Ovary (tissue), 9 donors: Measurements from ENCODE around the gene PDZD4. TPM values are rescaled to one million over a fixed set of nuclear protein-coding genes. Genes with fewer than 3 reads are reported as not detected.

Experiments used
- DNase-seq, 5 donors: peaks; one replicate each; pipeline ENCODE4 v3.0.0-alpha.2; 2019 to 2020
- H3K27ac ChIP-seq, 2 donors: fragments of 200-600 bp; one replicate each; pipeline versions ENCODE4 v1.5.1 to v1.8.0; 2019 to 2022
- H3K27me3 ChIP-seq: fragments of 200-600 bp; one replicate; pipeline ENCODE4 v1.8.0; 2022
- H3K36me3 ChIP-seq: fragments of 200-600 bp; sonication (generic); one replicate; pipeline ENCODE4 v1.5.1; 2019
- H3K4me1 ChIP-seq: one replicate; pipeline ENCODE4 v1.8.1; 2013; ENCODE audit warnings: mild to moderate bottlenecking, moderate library complexity; ENCODE audit not compliant: insufficient read depth
- H3K4me3 ChIP-seq: fragments of 200-600 bp; sonication (generic); one replicate; pipeline ENCODE4 v1.5.1; 2017
- H3K9me3 ChIP-seq, 2 donors: fragments of 200-600 bp in 1 of 2; sonication (generic) in 1 of 2; one replicate each; pipeline versions ENCODE4 v1.5.1 to v1.8.1; 2013 to 2019; ENCODE audit warnings: mild to moderate bottlenecking in 1 of 2, moderate library complexity in 1 of 2
- EP300 ChIP-seq: sonication (generic); formaldehyde crosslinking; IDR thresholded peaks from one replicate; pipeline ENCODE4 v1.6.1; 2017; ENCODE audit warnings: antibody characterized with exemption
- POLR2A ChIP-seq: fragments of 450-650 bp; IDR thresholded peaks from one replicate; pipeline ENCODE4 v1.6.1; 2017; ENCODE audit warnings: antibody characterized with exemption, mild to moderate bottlenecking, moderate library complexity
- WGBS, 3 donors: extraction: QIAGEN DNeasy Blood & Tissue Kit in 1 of 3; methylation state at CpG; one replicate each; pipeline versions ENCODE4 v1.1.5 to v1.1.7; 2013 to 2017; 5-methylcytosine and 5-hydroxymethylcytosine counted together
- intact Hi-C, 4 donors: fragments of 100-400 bp; cut with DNase I; formaldehyde crosslinking; loops; one replicate each; pipeline versions ENCODE4 v1.11.0 to v1.15.1; 2022 to 2023
- polyA plus RNA-seq, 2 donors: library from polyadenylated mRNA; stranded (reverse); fragments of 200-250 nt in 1 of 2; fragments of 350-450 nt in 1 of 2; fragmentation: Illumina TruSeq in 1 of 2; extraction: RNeasy Lipid Tissue Mini Kit (QIAGEN cat#74804) in 1 of 2; gene quantifications; one replicate each; pipeline ENCODE4 v1.2.3, GENCODE V29; 2013 to 2014
- total RNA-seq, 7 donors: library from RNA; depleted of rRNA in 2 of 7; stranded (reverse); fragments of >200 nt in 2 of 7; fragmentation: NEBNext Ultra II Directional in 3 of 7; extraction: Animal tissue kit (Norgen Biotek cat#: 25700) in 3 of 7; gene quantifications; one replicate each; pipeline versions ENCODE4 v1.1.0 to v1.2.4, GENCODE V29; 2016 to 2023
- TF ChIP-seq, protein P1 (sequence below), 3 donors: fragments of 450-650 bp in 2 of 3; fragments of 200-600 bp in 1 of 3; IDR thresholded peaks; one replicate each; pipeline versions ENCODE4 v1.5.1 to v1.8.0; 2016 to 2022; ENCODE audit warnings: antibody characterized with exemption in 3 of 3, mild to moderate bottlenecking in 1 of 3
- donor health status: DM: no; HTN: no; CAD: no; lungs with moderate emphysema.
- donor health status: DM: no; HTN: no; CAD: no.
- donor health status: Bipolar disorder and iron deficiency.
- donor health status: DM: yes; HTN: yes; CAD: no.
- donor health status: DM: no; HTN: no; CAD: no.
- donor health status: DM: yes; HTN: yes; CAD: no.

Gene PDZD4
- total and polyA plus RNA-seq, 9 donors = 0.73 to 8.6 (median 2.2) TPM

DNA sequence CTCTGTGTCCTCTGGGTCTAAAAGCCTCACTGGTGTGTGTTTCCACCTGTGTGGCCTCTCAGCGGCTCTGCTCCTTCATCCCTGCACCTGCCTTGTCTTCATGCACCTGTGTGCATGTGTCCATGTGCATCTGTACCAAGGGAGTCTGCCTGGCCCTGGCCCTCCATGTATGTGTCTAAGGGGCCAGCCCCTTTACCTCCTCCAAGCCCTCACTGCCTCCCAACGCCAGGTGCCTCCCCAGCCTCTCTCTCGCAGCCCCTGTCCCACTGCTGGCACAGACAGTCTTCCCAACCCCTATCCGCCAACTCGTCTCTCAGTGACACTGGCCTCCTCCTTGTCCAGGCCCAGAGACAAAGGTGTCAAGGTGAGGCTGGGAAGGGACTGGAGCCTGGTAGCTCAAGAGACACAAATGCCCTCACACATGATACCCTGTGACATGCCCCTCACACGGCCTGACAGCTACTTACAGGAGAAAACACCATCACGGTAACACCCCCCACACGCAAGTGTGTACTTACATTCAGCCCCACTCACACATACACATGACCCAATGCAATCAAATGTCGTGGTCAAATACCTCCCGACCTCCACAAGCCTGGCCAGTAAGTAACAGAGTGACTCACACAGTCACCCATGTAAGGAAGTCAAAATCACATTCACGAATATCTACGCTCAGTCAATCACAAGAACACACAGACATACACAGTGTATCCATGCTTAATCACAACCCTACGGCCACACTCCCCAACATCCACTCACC, 44.2 kb upstream of the PDZD4 start:
- no peak overlapping the region for H3K27ac ChIP-seq
- no peaks in the 10 kb centered on the region for H3K9me3 ChIP-seq
- H3K4me3 ChIP-seq = no peak overlapping the region
- no peaks in the 10 kb centered on the region for H3K36me3 ChIP-seq
- no peak for TF ChIP-seq POLR2A
- TF ChIP-seq, protein P1, sequence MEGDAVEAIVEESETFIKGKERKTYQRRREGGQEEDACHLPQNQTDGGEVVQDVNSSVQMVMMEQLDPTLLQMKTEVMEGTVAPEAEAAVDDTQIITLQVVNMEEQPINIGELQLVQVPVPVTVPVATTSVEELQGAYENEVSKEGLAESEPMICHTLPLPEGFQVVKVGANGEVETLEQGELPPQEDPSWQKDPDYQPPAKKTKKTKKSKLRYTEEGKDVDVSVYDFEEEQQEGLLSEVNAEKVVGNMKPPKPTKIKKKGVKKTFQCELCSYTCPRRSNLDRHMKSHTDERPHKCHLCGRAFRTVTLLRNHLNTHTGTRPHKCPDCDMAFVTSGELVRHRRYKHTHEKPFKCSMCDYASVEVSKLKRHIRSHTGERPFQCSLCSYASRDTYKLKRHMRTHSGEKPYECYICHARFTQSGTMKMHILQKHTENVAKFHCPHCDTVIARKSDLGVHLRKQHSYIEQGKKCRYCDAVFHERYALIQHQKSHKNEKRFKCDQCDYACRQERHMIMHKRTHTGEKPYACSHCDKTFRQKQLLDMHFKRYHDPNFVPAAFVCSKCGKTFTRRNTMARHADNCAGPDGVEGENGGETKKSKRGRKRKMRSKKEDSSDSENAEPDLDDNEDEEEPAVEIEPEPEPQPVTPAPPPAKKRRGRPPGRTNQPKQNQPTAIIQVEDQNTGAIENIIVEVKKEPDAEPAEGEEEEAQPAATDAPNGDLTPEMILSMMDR (IDR thresholded peaks at IDR 0.05) = no peak
- no peak for TF ChIP-seq EP300
- no peak for DNase-seq
- WGBS, 3 donors = 74 to 81% (median 77%) methylated on average over 13 of the region's 13 CpGs
- H3K4me1 ChIP-seq = no peaks in the 10 kb centered on the region
- intact Hi-C loops = no loop called here
- no peaks in the 10 kb centered on the region for H3K27me3 ChIP-seq

DNA sequence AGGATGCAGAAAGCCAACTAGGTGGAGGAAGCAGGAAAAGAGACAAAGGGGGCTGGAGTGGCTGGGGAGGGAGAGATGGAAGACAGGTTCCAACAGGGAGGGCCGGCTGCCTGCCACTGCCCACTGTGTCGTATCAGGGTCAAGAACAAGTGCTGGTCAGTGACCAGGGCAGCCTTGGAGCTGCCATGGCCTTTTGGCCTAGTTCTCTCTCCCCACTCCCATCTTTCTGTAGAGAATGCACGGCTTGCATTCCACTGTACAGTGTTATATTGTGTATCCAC, 43.7 kb upstream of the PDZD4 start:
- intact Hi-C loops = no loop called here
- H3K4me3 ChIP-seq = no peak overlapping the region
- H3K27me3 ChIP-seq = no peaks in the 10 kb centered on the region
- H3K9me3 ChIP-seq = no peaks in the 10 kb centered on the region
- no peaks in the 10 kb centered on the region for H3K4me1 ChIP-seq
- TF ChIP-seq, protein P1 (IDR thresholded peaks at IDR 0.05) = no peak
- TF ChIP-seq EP300 = no peak
- TF ChIP-seq POLR2A = no peak
- H3K36me3 ChIP-seq = no peaks in the 10 kb centered on the region
- no peak for DNase-seq
- no peak overlapping the region for H3K27ac ChIP-seq
- 43 to 62% (median 46%) methylated on average over 3 of the region's 3 CpGs for WGBS, 3 donors

DNA sequence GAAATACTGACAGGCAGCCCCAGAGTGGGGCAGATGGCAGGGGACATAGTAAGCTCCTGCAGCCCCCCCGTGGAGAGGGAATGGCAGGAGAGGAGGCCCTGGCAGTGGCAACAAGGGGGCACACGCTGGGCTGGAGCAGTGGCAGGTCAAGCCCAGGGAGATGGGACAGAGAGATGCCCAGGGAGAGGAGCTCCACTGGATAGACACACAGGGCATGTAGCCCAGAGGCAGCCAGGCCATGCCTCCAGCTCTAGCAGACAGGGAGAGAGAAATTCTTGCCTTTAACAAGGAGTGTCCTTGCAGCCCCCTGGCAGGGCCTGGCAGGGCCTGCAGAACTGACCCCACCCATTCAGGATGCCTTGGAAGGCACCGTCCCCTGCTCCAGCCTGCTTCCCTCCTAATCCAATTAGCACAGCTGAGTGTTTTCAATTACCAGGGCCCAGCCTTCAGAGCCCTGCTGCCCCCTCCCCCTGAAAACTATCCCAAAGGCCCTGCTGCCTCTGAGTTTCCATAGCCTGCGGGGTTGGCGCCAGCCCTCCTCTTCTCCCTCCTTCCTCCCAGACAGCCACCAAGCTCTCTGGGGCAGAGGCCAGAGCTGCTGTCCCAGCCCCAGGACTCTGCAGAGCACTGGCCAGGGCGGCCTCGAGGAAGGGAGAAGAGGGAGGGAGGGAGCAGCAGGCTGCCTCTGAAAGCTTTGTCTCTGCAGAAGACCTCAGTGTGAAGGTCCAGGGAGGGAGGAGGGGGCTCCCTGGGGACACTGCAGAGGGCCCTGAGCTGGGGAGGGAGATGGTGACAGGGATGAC, 43.1 kb upstream of the PDZD4 start:
- 31 to 40% (median 40%) methylated on average over 7 of the region's 7 CpGs for whole genome bisulfite sequencing, 3 donors
- no peak for TF ChIP-seq EP300
- TF ChIP-seq, protein P1 (IDR thresholded peaks at IDR 0.05) = no peak
- TF ChIP-seq POLR2A = no peak
- H3K4me1 ChIP-seq = no peaks in the 10 kb centered on the region
- H3K9me3 ChIP-seq = no peaks in the 10 kb centered on the region
- H3K27ac ChIP-seq = no peak overlapping the region
- intact Hi-C loops = no loop called here
- H3K27me3 ChIP-seq = no peaks in the 10 kb centered on the region
- H3K4me3 ChIP-seq = no peak overlapping the region
- no peak for DNase-seq
- H3K36me3 ChIP-seq = no peaks in the 10 kb centered on the region

DNA sequence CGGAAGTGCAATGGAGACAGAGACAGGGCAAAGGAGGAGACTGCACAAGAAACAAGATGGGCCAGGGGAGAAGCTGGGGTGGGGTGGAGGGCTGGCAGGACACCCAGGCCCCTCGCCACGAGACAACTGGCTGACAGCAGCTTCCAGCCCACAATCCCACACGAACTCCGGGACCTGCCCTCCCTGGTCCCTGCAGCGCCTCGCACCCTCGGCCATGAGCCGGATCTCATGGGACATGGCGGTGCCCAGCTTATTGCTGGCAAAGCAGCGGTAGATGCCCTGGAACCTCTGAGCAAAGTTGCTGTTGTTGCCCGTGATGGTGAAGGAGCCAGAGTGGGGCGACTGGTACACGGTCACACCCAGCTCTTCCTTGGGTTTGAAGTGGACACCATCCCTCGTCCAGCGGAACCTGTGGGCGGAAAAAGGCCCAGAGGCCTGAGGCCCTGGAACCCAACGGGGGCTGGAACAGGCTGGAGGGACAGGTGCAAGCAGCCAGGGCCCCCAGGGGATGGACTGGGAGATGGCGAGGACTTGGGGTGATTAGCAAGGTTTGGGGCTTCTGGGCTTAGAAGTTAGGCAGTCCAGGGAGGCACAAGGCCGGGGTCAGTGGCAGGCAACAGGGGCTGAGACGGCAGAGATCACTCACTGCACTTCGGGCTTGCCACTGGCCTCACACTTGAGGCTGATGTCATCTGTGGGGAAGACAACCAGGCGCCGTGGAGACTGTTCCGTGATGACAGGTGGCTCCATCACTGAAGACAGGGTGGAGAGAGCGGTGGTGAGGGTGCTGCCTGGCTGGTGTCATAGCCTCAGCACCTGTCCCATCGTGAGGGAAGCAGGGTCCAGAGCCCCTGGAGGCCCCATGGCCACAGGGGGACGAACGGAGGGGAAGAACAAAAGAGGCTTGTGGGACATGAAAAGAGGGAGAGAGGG, 41.9 kb upstream of the PDZD4 start:
- no peaks in the 10 kb centered on the region for H3K36me3 ChIP-seq
- 73 to 79% (median 76%) methylated on average over 29 of the region's 29 CpGs for WGBS, 3 donors
- H3K27me3 ChIP-seq = no peaks in the 10 kb centered on the region
- H3K27ac ChIP-seq = no peak overlapping the region
- H3K4me1 ChIP-seq = no peaks in the 10 kb centered on the region
- no peaks in the 10 kb centered on the region for H3K9me3 ChIP-seq
- intact Hi-C loops = no loop called here
- TF ChIP-seq EP300 (no peak), POLR2A (no peak)
- TF ChIP-seq, protein P1 (IDR thresholded peaks at IDR 0.05) = no peak
- no peak overlapping the region for H3K4me3 ChIP-seq
- no peak for DNase-seq
